H9 (cell line): ENCODE measurements around the gene DAZ4. TPM values are rescaled to one million over a fixed set of nuclear protein-coding genes. Genes with fewer than 3 reads are reported as not detected.
"Not testable (repeated sequence)": the region's sequence is repeated elsewhere in the genome, so short reads cannot be mapped to it uniquely, and the experiment has no call there.

Source experiments
- DNase-seq: peaks from one replicate; pipeline ENCODE4 v3.0.0-alpha.2; 2017
- H2AFZ ChIP-seq: one replicate; pipeline ENCODE4 v1.6.1; 2013; ENCODE audit warnings: mild to moderate bottlenecking, low read length, control low read depth, moderate library complexity
- H2AK5ac ChIP-seq: 2 replicates; pipeline ENCODE4 v1.6.1; 2013; ENCODE audit warnings: low read length, control low read depth, mixed read lengths; ENCODE audit not compliant: insufficient read length
- H2BK120ac ChIP-seq: one replicate; pipeline ENCODE4 v1.6.1; 2013; ENCODE audit warnings: low read depth, mild to moderate bottlenecking, low read length, control low read depth, inconsistent platforms; ENCODE audit not compliant: poor library complexity, severe bottlenecking
- H2BK12ac ChIP-seq: 2 replicates; pipeline ENCODE4 v1.6.1; 2013; ENCODE audit warnings: low read length, control low read depth, mixed read lengths, low read depth; ENCODE audit not compliant: insufficient read length
- H2BK15ac ChIP-seq: 2 replicates; pipeline ENCODE4 v1.6.1; 2013; ENCODE audit warnings: low read depth, low read length, control low read depth
- H2BK20ac ChIP-seq: one replicate; pipeline ENCODE4 v1.6.1; 2013; ENCODE audit warnings: low read depth, mild to moderate bottlenecking, low read length, control low read depth, inconsistent platforms; ENCODE audit not compliant: poor library complexity, severe bottlenecking
- H2BK5ac ChIP-seq: 2 replicates; pipeline ENCODE4 v1.6.1; 2013; ENCODE audit warnings: low read length, control low read depth, mixed read lengths; ENCODE audit not compliant: insufficient read length
- H3K14ac ChIP-seq: 2 replicates; pipeline ENCODE4 v1.6.1; 2013; ENCODE audit warnings: low read length, control low read depth; ENCODE audit not compliant: insufficient read depth
- H3K18ac ChIP-seq: 2 replicates; pipeline ENCODE4 v1.6.1; 2013; ENCODE audit warnings: low read depth, mild to moderate bottlenecking, mixed read lengths, low read length, control low read depth; ENCODE audit not compliant: insufficient read length
- H3K23ac ChIP-seq: 2 replicates; pipeline ENCODE4 v1.6.1; 2013; ENCODE audit warnings: low read length, control low read depth, mixed read lengths, low read depth; ENCODE audit not compliant: insufficient read length
- H3K23me2 ChIP-seq: 2 replicates; pipeline ENCODE4 v1.6.1; 2013; ENCODE audit warnings: low read depth, mild to moderate bottlenecking, mixed read lengths, low read length, control low read depth; ENCODE audit not compliant: insufficient read length, poor library complexity, severe bottlenecking
- H3K27ac ChIP-seq: 2 replicates; pipeline ENCODE4 v1.5.1; 2013; ENCODE audit warnings: low read length, control low read depth, mixed read lengths, low read depth; ENCODE audit not compliant: insufficient read length
- H3K27me3 ChIP-seq: 2 replicates; pipeline ENCODE4 v1.6.1; 2013; ENCODE audit warnings: low read length, control low read depth, inconsistent platforms; ENCODE audit not compliant: insufficient read depth
- H3K4ac ChIP-seq: 2 replicates; pipeline ENCODE4 v1.6.1; 2013; ENCODE audit warnings: low read depth, mild to moderate bottlenecking, control low read depth, inconsistent platforms, low read length, moderate library complexity
- H3K4me1 ChIP-seq: 2 replicates; pipeline ENCODE4 v1.6.1; 2013; ENCODE audit warnings: low read length, control low read depth, inconsistent platforms; ENCODE audit not compliant: insufficient read depth
- H3K4me2 ChIP-seq: 2 replicates; pipeline ENCODE4 v1.6.1; 2013; ENCODE audit warnings: low read length, control low read depth, mixed read lengths; ENCODE audit not compliant: insufficient read length, insufficient read depth
- H3K56ac ChIP-seq: 2 replicates; pipeline ENCODE4 v1.6.1; 2013; ENCODE audit warnings: low read depth, mild to moderate bottlenecking, mixed read lengths, low read length, control low read depth; ENCODE audit not compliant: insufficient read length
- H3K79me1 ChIP-seq: 2 replicates; pipeline ENCODE4 v1.6.1; 2013; ENCODE audit warnings: low read depth, mild to moderate bottlenecking, moderate library complexity, low read length, control low read depth, inconsistent platforms; ENCODE audit not compliant: insufficient read depth, poor library complexity, severe bottlenecking
- H3K79me2 ChIP-seq: 2 replicates; pipeline ENCODE4 v1.6.1; 2013; ENCODE audit warnings: low read length, control low read depth, inconsistent platforms; ENCODE audit not compliant: insufficient read depth
- H3K9ac ChIP-seq: 2 replicates; pipeline ENCODE4 v1.6.1; 2013; ENCODE audit warnings: low read length, control low read depth, mixed read lengths; ENCODE audit not compliant: insufficient read length; ENCODE audit errors: extremely low read depth
- H3K9me3 ChIP-seq: one replicate; pipeline ENCODE4 v1.6.1; 2013; ENCODE audit warnings: low read depth, low read length, inconsistent platforms; ENCODE audit not compliant: control insufficient read depth
- H3T11ph ChIP-seq: one replicate; pipeline ENCODE4 v1.6.1; 2013; ENCODE audit warnings: mild to moderate bottlenecking, low read length, control low read depth, inconsistent platforms
- H4K20me1 ChIP-seq: one replicate; pipeline ENCODE4 v1.6.1; 2013; ENCODE audit not compliant: control insufficient read depth, insufficient read length, insufficient read depth
- H4K5ac ChIP-seq: 2 replicates; pipeline ENCODE4 v1.6.1; 2013; ENCODE audit warnings: low read depth, mild to moderate bottlenecking, mixed read lengths, low read length, control low read depth; ENCODE audit not compliant: insufficient read length
- H4K8ac ChIP-seq: replicated peaks from 2 replicates; pipeline ENCODE4 v1.6.1; 2013; ENCODE audit warnings: low read length, control low read depth, mixed read lengths, low read depth; ENCODE audit not compliant: insufficient read length
- H4K91ac ChIP-seq: 2 replicates; pipeline ENCODE4 v1.6.1; 2013; ENCODE audit warnings: low read depth, mild to moderate bottlenecking, moderate library complexity, mixed read lengths, low read length, control low read depth; ENCODE audit not compliant: insufficient read length
- H3K27ac Mint-ChIP-seq, 3 experiments: 2 replicates in 2 of 3; 3 replicates in 1 of 3; pipeline ENCODE4 v1.8.0; 2020 to 2021; ENCODE audit warnings: mixed read lengths in 3 of 3, mild to moderate bottlenecking in 1 of 3, moderate library complexity in 1 of 3
- H3K27me3 Mint-ChIP-seq: 2 replicates; pipeline ENCODE4 v1.8.0; 2021; ENCODE audit warnings: low read depth, mild to moderate bottlenecking, moderate library complexity, mixed read lengths
- H3K36me3 Mint-ChIP-seq, 3 experiments: 2 replicates in 2 of 3; 3 replicates in 1 of 3; pipeline ENCODE4 v1.8.0; 2020 to 2021; ENCODE audit warnings: low read depth in 3 of 3, mixed read lengths in 3 of 3; ENCODE audit not compliant: insufficient read depth in 1 of 3
- H3K4me1 Mint-ChIP-seq, 2 experiments: 2 replicates each; pipeline ENCODE4 v1.8.0; 2020; ENCODE audit warnings: mixed read lengths in 2 of 2
- H3K4me3 Mint-ChIP-seq, 2 experiments: 2 replicates in 1 of 2; 3 replicates in 1 of 2; pipeline ENCODE4 v1.8.0; 2020 to 2021; ENCODE audit warnings: mild to moderate bottlenecking in 2 of 2, mixed read lengths in 2 of 2, moderate library complexity in 1 of 2
- H3K9me3 Mint-ChIP-seq, 2 experiments: 2 replicates in 1 of 2; 3 replicates in 1 of 2; pipeline ENCODE4 v1.8.0; 2020; ENCODE audit warnings: mild to moderate bottlenecking in 2 of 2, mixed read lengths in 2 of 2, moderate library complexity in 1 of 2
- WGBS: extraction: QIAGEN DNeasy Blood & Tissue Kit; methylation state at CpG from one replicate; pipeline ENCODE4 v1.1.7; 2013; ENCODE audit warnings: missing lambda C conversion rate, low lambda C conversion rate, mixed read lengths; ENCODE audit not compliant: insufficient read length; ENCODE audit errors: extremely low coverage; 5-methylcytosine and 5-hydroxymethylcytosine counted together
- total RNA-seq: library from RNA; stranded (reverse); gene quantifications from 2 replicates; pipeline ENCODE4 v1.2.1, GENCODE V29; 2021

Gene DAZ4
- total RNA-seq, 1 experiment from 2014 or later, result not detected

DNA sequence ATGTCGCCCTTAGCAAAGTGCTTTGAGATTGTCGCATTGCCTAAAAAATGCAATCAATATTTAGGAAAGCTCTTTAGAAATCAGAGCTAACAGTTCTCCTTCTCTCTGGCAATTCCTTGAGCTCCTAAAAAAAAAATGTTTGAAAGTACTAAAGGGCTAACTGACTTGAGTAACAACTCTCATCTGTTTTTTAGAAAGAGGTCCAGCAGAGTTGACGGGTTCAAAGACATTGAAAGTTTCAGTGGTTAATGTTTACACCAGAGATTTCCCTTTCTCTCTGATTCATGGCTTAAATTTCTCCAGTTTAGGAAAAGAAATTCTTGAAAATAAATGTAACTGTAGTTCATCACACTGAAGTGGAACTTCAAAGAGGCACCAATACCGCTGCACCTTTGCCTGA lies 8.7 kb upstream of the DAZ4 start:
- not testable (repeated sequence) for H3K79me2 ChIP-seq, H3K36me3 Mint-ChIP-seq, H3K27ac ChIP-seq, H3K4me2 ChIP-seq, H3K27me3 ChIP-seq, H2BK12ac ChIP-seq, H2BK120ac ChIP-seq, H3K23ac ChIP-seq, H3K18ac ChIP-seq, H3K4me1 Mint-ChIP-seq, H4K91ac ChIP-seq, H3K4me1 ChIP-seq, H4K8ac ChIP-seq, H2BK5ac ChIP-seq, H2AK5ac ChIP-seq, H3K79me1 ChIP-seq, H3K27me3 Mint-ChIP-seq, H3K9ac ChIP-seq, H2AFZ ChIP-seq, H2BK20ac ChIP-seq, H3T11ph ChIP-seq, H3K4ac ChIP-seq, H2BK15ac ChIP-seq, H4K5ac ChIP-seq, H3K9me3 Mint-ChIP-seq, H3K27ac Mint-ChIP-seq, H3K4me3 Mint-ChIP-seq, H3K23me2 ChIP-seq, H3K9me3 ChIP-seq, H4K20me1 ChIP-seq, H3K14ac ChIP-seq, H3K56ac ChIP-seq, DNase-seq
- WGBS, result no CpG with 5 or more reads among the region's 4 CpGs

Other genes starting within 250 kb of the DAZ4 start
- not detected in 2 replicates for gene BPY2B, start 215.9 kb upstream of the DAZ4 start, total RNA-seq
- gene DAZ3, start 20.5 kb upstream of the DAZ4 start, total RNA-seq, result not detected in 2 replicates
- not detected in 2 replicates for gene BPY2C, start 218.2 kb downstream of the DAZ4 start, total RNA-seq